Stimulated activated CD8-positive, alpha-beta memory T cell treated with anti-CD3 and anti-CD28 coated beads, Interleukin-15, amount 100 ng/mL, for 4 hours (primary cell): ENCODE data around the gene LIPK.
"Not testable (repeated sequence)": the region's sequence is repeated elsewhere in the genome, so short reads cannot be mapped to it uniquely, and the experiment has no call there.

Experiments used
- DNase-seq, 2 donors: peaks; one replicate each; pipeline ENCODE4 v3.0.0-alpha.2; 2020; ENCODE audit warnings: low read depth in 2 of 2

Gene LIPK

GRCh38 chr10:88715517-88715916, 9.5 kb downstream of the LIPK start:
- DNase-seq: no peak

- no peak for DNase-seq
Measured at GRCh38 chr10:88721392-88721791, 15.3 kb downstream of the LIPK start.

- no peak for DNase-seq
Measured at GRCh38 chr10:88725798-88726197, 19.7 kb downstream of the LIPK start.

- no peak for DNase-seq
Measured at GRCh38 chr10:88728107-88728763, 22.2 kb downstream of the LIPK start.

- DNase-seq: no peak
Measured at GRCh38 chr10:88730864-88731263, 24.8 kb downstream of the LIPK start.

- no peak for DNase-seq
Measured at GRCh38 chr10:88731296-88731695, 25.2 kb downstream of the LIPK start.

GRCh38 chr10:88733215-88733614, 27.2 kb downstream of the LIPK start:
- DNase-seq: no peak

GRCh38 chr10:88735661-88736060, 29.6 kb downstream of the LIPK start:
- DNase-seq: no peak

- not testable (repeated sequence) for DNase-seq
Measured at GRCh38 chr10:88741921-88742320, 35.9 kb downstream of the LIPK start.

GRCh38 chr10:88742448-88742847, 36.4 kb downstream of the LIPK start:
- no peak for DNase-seq

- no peak for DNase-seq
Measured at GRCh38 chr10:88744002-88744401, 38.0 kb downstream of the LIPK start.

GRCh38 chr10:88745633-88746032, 39.6 kb downstream of the LIPK start:
- DNase-seq: no peak

GRCh38 chr10:88754287-88754686, 48.2 kb downstream of the LIPK start:
- no peak for DNase-seq

- no peak for DNase-seq
Measured at GRCh38 chr10:88755753-88756152, 49.7 kb downstream of the LIPK start.

- DNase-seq: no peak
Measured at GRCh38 chr10:88756660-88757059, 50.6 kb downstream of the LIPK start.

- no peak for DNase-seq
Measured at GRCh38 chr10:88759366-88760101, 53.5 kb downstream of the LIPK start, which contains the start of gene LIPN. Gene LIPN, plus strand, starts transcription at chr10:88760020. Its CDS starts 1,386 bp downstream, at chr10:88761406.

GRCh38 chr10:88762906-88763305, 56.9 kb downstream of the LIPK start:
- DNase-seq: no peak

GRCh38 chr10:88763441-88763840, 57.4 kb downstream of the LIPK start:
- no peak for DNase-seq

GRCh38 chr10:88764110-88764509, 58.1 kb downstream of the LIPK start:
- DNase-seq: no peak

- DNase-seq: no peak
Measured at GRCh38 chr10:88765816-88766215, 59.8 kb downstream of the LIPK start.

- DNase-seq: no peak
Measured at GRCh38 chr10:88769384-88769783, 63.3 kb downstream of the LIPK start.

- no peak for DNase-seq
Measured at GRCh38 chr10:88781206-88781605, 75.2 kb downstream of the LIPK start.

- no peak for DNase-seq
Measured at GRCh38 chr10:88782222-88782621, 76.2 kb downstream of the LIPK start.
